ENCODE measurements around the gene CPXM2.

CPXM2 gene

DNA sequence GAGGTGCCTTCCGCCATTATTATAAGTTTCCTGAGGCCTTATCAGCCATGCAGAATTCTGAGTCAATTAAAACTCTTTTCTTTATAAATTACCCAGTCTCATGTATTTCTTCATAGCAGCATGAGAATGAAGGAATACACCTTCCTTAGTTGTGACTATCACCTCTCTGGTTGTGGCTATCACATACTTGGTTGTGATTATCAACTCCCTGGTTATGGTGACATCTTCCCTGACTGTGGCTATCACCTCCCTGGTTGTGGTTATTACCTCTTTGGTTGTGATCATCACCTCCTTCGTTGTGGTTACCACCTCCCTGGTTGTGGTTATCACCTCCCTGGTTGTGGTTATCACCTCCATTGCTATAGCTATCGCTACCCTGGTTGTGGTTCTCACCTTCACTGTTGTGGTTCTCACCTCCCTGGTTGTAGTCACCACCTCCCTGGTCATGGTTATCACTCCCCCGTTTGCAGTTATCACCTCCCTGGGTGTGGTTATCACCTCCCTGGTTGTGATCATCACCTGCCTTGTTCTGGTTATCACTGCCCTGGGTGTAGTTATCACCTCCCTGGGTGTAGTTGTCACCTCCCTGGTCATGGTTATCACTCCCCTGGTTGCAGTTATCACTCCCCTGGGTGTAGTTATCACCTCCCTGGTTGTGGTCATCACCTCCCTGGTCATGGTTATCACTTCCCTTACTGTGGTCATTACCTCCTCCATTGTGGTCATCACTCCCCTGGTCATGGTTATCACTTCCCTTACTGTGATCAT is 119.5 kb downstream of the CPXM2 start:
- Histone ChIP-seq H3K27ac (no peak overlapping the region), H4K20me1 (peaks cover 0 to 1% (median 0%) of the 10 kb centered on the region in 11 experiments; a peak in 3 of 22 replicates), H3K36me3 (no peaks in the 10 kb centered on the region), H3K27me3 (peaks cover 75 to 93% (median 81%) of the 10 kb centered on the region in 11 experiments), H3K4me2 (no peak overlapping the region), H3K9ac (no peak overlapping the region), H3K4me1 (no peaks in the 10 kb centered on the region), H3K9me3 (replicated peaks in 1 of 11) (peaks cover 12 to 32% (median 25%) of the 10 kb centered on the region in 11 experiments), H3K4me3 (no peak overlapping the region)
- TF ChIP-seq Cebpa-rat (IDR thresholded peaks at IDR 0.05): no peak

GRCh38 chr10:123769647-123770046 is 122.0 kb downstream of the CPXM2 start:
- Histone ChIP-seq H3K27ac (no peak overlapping the region), H4K20me1 (no peaks in the 10 kb centered on the region; a peak in 3 of 22 replicates), H3K36me3 (no peaks in the 10 kb centered on the region), H3K4me1 (no peaks in the 10 kb centered on the region), H3K4me2 (no peak overlapping the region), H3K9ac (no peak overlapping the region), H3K9me3 (replicated peaks in 1 of 11) (peaks cover 12 to 36% (median 25%) of the 10 kb centered on the region in 11 experiments), H3K4me3 (no peak overlapping the region), H3K27me3 (peaks cover 66 to 91% (median 75%) of the 10 kb centered on the region in 11 experiments)
- no peak for TF ChIP-seq Cebpa-rat (IDR thresholded peaks at IDR 0.05)

GRCh38 chr10:123766761-123767160 is 124.8 kb downstream of the CPXM2 start:
- H3K27me3 ChIP-seq: peaks cover 53 to 84% (median 63%) of the 10 kb centered on the region in 11 experiments
- peaks cover 0 to 4% (median 0%) of the 10 kb centered on the region in 11 experiments; a peak in 3 of 22 replicates for H4K20me1 ChIP-seq
- H3K27ac ChIP-seq: no peak overlapping the region
- no peak overlapping the region for H3K4me3 ChIP-seq
- H3K4me1 ChIP-seq: no peaks in the 10 kb centered on the region
- no peak overlapping the region for H3K4me2 ChIP-seq
- H3K36me3 ChIP-seq: no peaks in the 10 kb centered on the region
- TF ChIP-seq Cebpa-rat (IDR thresholded peaks at IDR 0.05): no peak
- H3K9ac ChIP-seq: no peak overlapping the region
- H3K9me3 ChIP-seq (replicated peaks in 1 of 11): peaks cover 0 to 9% (median 1%) of the 10 kb centered on the region in 11 experiments; a peak in 5 of 22 replicates

DNA sequence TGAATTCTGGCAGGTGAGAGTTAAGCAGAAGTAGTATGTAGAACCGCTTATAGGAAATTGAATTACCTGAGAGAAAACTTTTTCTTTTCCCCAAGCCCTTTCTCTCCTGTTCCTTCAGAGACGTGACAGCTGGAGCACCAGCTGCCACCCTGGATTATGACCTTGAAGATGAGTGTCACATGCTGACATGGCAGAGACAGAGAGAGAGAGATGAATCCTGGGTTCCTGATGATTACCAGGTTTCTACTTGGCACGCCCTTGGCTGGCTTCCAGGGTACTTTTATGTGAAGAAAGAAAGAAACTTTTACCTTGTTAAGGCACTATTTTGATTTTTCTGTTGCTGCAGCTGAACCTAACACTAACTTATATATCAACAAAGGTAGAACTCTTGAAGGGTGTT is 125.6 kb downstream of the CPXM2 start:
- no peak overlapping the region for H3K27ac ChIP-seq
- no peaks in the 10 kb centered on the region for H3K4me1 ChIP-seq
- H3K9me3 ChIP-seq (replicated peaks in 1 of 11): peaks cover 0 to 5% (median 0%) of the 10 kb centered on the region in 11 experiments; a peak in 2 of 22 replicates
- H3K4me3 ChIP-seq: no peak overlapping the region
- peaks cover 45 to 83% (median 56%) of the 10 kb centered on the region in 11 experiments for H3K27me3 ChIP-seq
- TF ChIP-seq Cebpa-rat (IDR thresholded peaks at IDR 0.05): no peak
- no peak overlapping the region for H3K9ac ChIP-seq
- H3K36me3 ChIP-seq: no peaks in the 10 kb centered on the region
- no peak overlapping the region for H3K4me2 ChIP-seq
- H4K20me1 ChIP-seq: peaks cover 0 to 9% (median 0%) of the 10 kb centered on the region in 11 experiments; a peak in 4 of 22 replicates

DNA sequence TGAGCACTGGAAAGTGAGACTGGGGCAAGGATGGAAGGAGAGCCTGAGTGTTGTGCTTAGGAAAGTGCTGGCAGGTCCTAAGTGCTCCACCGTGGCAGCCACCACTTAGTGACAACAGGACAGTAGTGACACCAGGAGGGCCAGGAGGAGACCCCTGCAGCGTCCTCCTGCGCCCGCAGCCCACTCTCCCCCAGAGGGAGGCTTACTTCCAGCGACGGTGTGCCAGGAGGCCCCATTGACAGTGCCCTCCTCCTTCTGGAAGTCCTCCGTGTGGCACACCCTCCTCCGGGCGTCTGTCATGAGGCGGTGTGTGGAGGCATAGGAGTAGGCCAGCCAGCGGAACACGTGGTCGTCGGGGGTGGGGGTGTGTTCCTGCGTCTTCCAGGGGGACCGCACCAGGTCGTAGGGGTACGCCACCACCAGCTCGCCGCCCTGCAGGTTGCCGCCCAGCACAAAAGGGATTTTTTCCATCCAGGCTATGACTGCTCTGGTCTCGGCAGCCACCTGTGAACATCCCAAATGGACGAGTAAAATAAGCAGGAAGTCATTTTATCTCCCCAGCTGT is 129.9 kb downstream of the CPXM2 start:
- H3K27ac ChIP-seq: no peak overlapping the region
- no peak overlapping the region for H3K4me3 ChIP-seq
- H3K27me3 ChIP-seq: peaks cover 12 to 71% (median 28%) of the 10 kb centered on the region in 11 experiments; a peak in 21 of 22 replicates
- no peak overlapping the region for H3K9ac ChIP-seq
- peaks cover 0 to 5% (median 0%) of the 10 kb centered on the region in 11 experiments; a peak in 2 of 22 replicates for H3K9me3 ChIP-seq (replicated peaks in 1 of 11)
- H3K4me1 ChIP-seq: no peaks in the 10 kb centered on the region
- H3K4me2 ChIP-seq: no peak overlapping the region
- H3K36me3 ChIP-seq: no peaks in the 10 kb centered on the region
- H4K20me1 ChIP-seq: peaks cover 0 to 10% (median 0%) of the 10 kb centered on the region in 11 experiments; a peak in 4 of 22 replicates
- no peak for TF ChIP-seq Cebpa-rat (IDR thresholded peaks at IDR 0.05)

DNA sequence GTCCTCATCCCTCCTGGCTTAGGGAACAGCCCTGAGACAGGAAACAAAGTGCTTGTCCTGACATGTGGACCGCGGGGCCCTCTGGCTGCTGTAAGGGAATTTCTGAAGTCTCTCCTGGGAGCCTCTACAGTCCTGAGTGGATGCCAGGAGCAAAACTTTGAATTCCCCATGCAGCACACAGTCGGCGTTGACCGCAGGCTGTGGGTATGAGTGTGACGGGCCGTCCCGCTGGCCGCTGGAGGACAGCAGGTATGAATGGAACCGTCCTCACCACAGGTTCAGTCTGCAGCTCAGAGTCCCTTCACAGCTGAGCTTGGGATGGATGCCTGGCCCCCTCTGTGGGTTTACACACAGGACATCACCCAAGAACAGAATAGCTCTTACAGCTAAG is 130.6 kb downstream of the CPXM2 start:
- Histone ChIP-seq H3K9ac (no peak overlapping the region), H3K9me3 (replicated peaks in 1 of 11) (peaks cover 0 to 5% (median 0%) of the 10 kb centered on the region in 11 experiments; a peak in 2 of 22 replicates), H3K4me1 (no peaks in the 10 kb centered on the region), H3K27ac (no peak overlapping the region), H3K27me3 (peaks cover 5 to 63% (median 21%) of the 10 kb centered on the region in 11 experiments; a peak in 21 of 22 replicates), H3K36me3 (no peaks in the 10 kb centered on the region), H3K4me3 (no peak overlapping the region), H3K4me2 (no peak overlapping the region), H4K20me1 (peaks cover 0 to 10% (median 0%) of the 10 kb centered on the region in 11 experiments; a peak in 3 of 22 replicates)
- TF ChIP-seq Cebpa-rat (IDR thresholded peaks at IDR 0.05): no peak

DNA sequence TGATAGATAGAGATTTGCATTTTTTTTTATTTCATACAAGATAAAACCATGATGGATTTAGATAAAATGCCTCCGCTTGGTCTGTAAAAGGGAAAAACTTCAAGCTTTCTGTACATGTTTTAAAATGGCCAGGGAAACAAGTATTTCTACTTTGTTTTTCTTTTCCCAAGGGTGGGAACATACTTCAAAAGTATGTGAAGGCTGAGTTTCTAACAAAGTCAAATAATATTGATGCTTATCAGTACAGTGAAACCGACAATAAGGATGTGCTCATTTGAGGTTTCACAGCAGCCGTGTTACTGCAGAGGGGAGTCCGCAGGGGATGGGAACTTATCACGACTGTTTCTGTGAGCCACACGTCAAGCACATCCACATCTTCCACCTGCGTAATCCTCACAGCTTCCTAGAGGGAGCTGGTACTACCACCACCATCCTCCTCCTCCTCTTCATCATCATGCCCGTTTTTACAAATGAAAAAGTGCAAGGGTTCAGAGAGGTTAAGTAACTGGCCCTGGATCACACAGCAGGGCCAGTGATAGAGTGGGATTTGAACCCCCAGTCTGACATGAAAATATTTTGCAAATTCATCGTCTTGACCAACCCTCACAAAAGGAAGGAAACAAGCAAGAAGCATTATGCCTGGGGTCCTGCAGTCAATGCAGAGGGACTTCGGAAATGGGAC is 131.1 kb downstream of the CPXM2 start:
- Histone ChIP-seq H3K9ac (no peak overlapping the region), H3K36me3 (no peaks in the 10 kb centered on the region), H3K4me3 (no peak overlapping the region), H3K4me1 (no peaks in the 10 kb centered on the region), H3K4me2 (no peak overlapping the region), H4K20me1 (peaks cover 0 to 10% (median 0%) of the 10 kb centered on the region in 11 experiments; a peak in 3 of 22 replicates), H3K27me3 (peaks cover under 1 to 58% (median 16%) of the 10 kb centered on the region in 11 experiments; a peak in 19 of 22 replicates), H3K27ac (no peak overlapping the region), H3K9me3 (replicated peaks in 1 of 11) (peaks cover 0 to 3% (median 0%) of the 10 kb centered on the region in 11 experiments; a peak in 2 of 22 replicates)
- no peak for TF ChIP-seq Cebpa-rat (IDR thresholded peaks at IDR 0.05)

GRCh38 chr10:123759501-123760031 is 132.0 kb downstream of the CPXM2 start:
- Histone ChIP-seq H3K36me3 (no peaks in the 10 kb centered on the region), H3K4me1 (no peaks in the 10 kb centered on the region), H3K4me2 (no peak overlapping the region), H3K9ac (no peak overlapping the region), H3K27me3 (peaks cover 0 to 52% (median 12%) of the 10 kb centered on the region in 11 experiments; a peak in 12 of 22 replicates), H3K9me3 (replicated peaks in 1 of 11) (no peaks in the 10 kb centered on the region), H3K27ac (no peak overlapping the region), H3K4me3 (no peak overlapping the region), H4K20me1 (peaks cover 0 to 10% (median 0%) of the 10 kb centered on the region in 11 experiments; a peak in 3 of 22 replicates)
- no peak for TF ChIP-seq Cebpa-rat (IDR thresholded peaks at IDR 0.05)
